ENCODE results near the gene OPRD1. TPM values are rescaled to one million over a fixed set of nuclear protein-coding genes. Genes with fewer than 3 reads are reported as not detected.

The OPRD1 gene
- total RNA-seq, 4 donors from 2014 or later: 0.15 to 0.24 (median 0.24) TPM; not detected in 1

DNA sequence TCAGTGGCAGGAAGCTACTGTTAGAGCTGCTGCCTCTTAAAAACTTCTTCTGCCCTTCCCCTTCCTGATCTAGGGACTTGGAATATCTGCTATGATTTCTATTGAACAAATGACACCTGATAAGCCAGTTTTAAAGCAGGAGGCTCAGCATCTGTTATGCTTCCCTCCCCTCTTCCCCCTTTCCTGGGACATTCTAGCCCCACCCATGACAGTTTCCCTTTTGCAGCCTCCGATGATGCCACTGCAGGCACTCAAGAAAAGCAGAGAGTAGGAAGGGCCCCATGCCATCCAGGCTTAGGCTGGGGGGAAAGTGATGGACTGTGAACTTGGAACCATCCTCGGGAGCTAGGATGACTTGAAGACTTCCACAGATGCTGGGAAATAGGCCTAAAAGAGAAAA is 87.3 kb downstream of the OPRD1 start:
- no peak for TF ChIP-seq POLR2A (IDR thresholded peaks at IDR 0.05)
- TF ChIP-seq, protein P1, sequence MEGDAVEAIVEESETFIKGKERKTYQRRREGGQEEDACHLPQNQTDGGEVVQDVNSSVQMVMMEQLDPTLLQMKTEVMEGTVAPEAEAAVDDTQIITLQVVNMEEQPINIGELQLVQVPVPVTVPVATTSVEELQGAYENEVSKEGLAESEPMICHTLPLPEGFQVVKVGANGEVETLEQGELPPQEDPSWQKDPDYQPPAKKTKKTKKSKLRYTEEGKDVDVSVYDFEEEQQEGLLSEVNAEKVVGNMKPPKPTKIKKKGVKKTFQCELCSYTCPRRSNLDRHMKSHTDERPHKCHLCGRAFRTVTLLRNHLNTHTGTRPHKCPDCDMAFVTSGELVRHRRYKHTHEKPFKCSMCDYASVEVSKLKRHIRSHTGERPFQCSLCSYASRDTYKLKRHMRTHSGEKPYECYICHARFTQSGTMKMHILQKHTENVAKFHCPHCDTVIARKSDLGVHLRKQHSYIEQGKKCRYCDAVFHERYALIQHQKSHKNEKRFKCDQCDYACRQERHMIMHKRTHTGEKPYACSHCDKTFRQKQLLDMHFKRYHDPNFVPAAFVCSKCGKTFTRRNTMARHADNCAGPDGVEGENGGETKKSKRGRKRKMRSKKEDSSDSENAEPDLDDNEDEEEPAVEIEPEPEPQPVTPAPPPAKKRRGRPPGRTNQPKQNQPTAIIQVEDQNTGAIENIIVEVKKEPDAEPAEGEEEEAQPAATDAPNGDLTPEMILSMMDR (IDR thresholded peaks at IDR 0.05 in 4 of 5, conservative IDR thresholded peaks at IDR 0.05 in 1 of 5): no peak

GRCh38 chr1:28900562-28900961 is 88.6 kb downstream of the OPRD1 start:
- Histone ChIP-seq H3K27me3 (no peaks in the 10 kb centered on the region), H3K36me3 (no peaks in the 10 kb centered on the region), H3K4me1 (peaks cover 10 to 11% of the 10 kb centered on the region in 2 donors), H3K9me3 (no peaks in the 10 kb centered on the region), H3K4me3 (no peak overlapping the region), H3K27ac (no peak overlapping the region)
- no peak for TF ChIP-seq POLR2A (IDR thresholded peaks at IDR 0.05)
- TF ChIP-seq, protein P1 (IDR thresholded peaks at IDR 0.05 in 4 of 5, conservative IDR thresholded peaks at IDR 0.05 in 1 of 5): no peak
- no peak for ATAC-seq
- in situ Hi-C loops (cut with MboI; ENCODE audit: low sequenced_read_pairs in 4 of 4) (no loop called here), intact Hi-C loops (cut with DNase I; ENCODE audit: low total_unique reads) (no loop called here)
- no peak for DNase-seq

More for the DNA sequence above, 87.3 kb downstream of the OPRD1 start:
- intact Hi-C loops (cut with DNase I; ENCODE audit: low total_unique reads): no loop called here
- DNase-seq (no peak), ATAC-seq (no peak)
- H3K4me3 ChIP-seq: no peak overlapping the region
- H3K27me3 ChIP-seq: no peaks in the 10 kb centered on the region
- no peaks in the 10 kb centered on the region for H3K9me3 ChIP-seq
- H3K36me3 ChIP-seq: no peaks in the 10 kb centered on the region
- H3K4me1 ChIP-seq: peaks cover 10 to 11% of the 10 kb centered on the region in 2 donors
- no peak overlapping the region for H3K27ac ChIP-seq
- in situ Hi-C loops (cut with MboI; ENCODE audit: low sequenced_read_pairs in 4 of 4): loop anchor here (25.0 kb wide), 4 partner anchors 262 to 1813 kb away; partner anchors contain the start of genes RNU11 (in 2 of the 4), TAF12 (in 2 of the 4), MATN1 (in 1 of the 4) and PHACTR4 (in 1 of the 4)

GRCh38 chr1:28902738-28903137 is 90.8 kb downstream of the OPRD1 start:
- TF ChIP-seq POLR2A (IDR thresholded peaks at IDR 0.05): no peak
- TF ChIP-seq, protein P1 (IDR thresholded peaks at IDR 0.05 in 4 of 5, conservative IDR thresholded peaks at IDR 0.05 in 1 of 5): no peak
- peaks cover 10 to 11% of the 10 kb centered on the region in 2 donors for H3K4me1 ChIP-seq
- DNase-seq (no peak), ATAC-seq (no peak)
- intact Hi-C loops (cut with DNase I; ENCODE audit: low total_unique reads): no loop called here
- in situ Hi-C loops (cut with MboI; ENCODE audit: low sequenced_read_pairs in 4 of 4): no loop called here
- no peaks in the 10 kb centered on the region for H3K36me3 ChIP-seq
- H3K27ac ChIP-seq: no peak overlapping the region
- no peaks in the 10 kb centered on the region for H3K27me3 ChIP-seq
- H3K9me3 ChIP-seq: no peaks in the 10 kb centered on the region
- no peak overlapping the region for H3K4me3 ChIP-seq

DNA sequence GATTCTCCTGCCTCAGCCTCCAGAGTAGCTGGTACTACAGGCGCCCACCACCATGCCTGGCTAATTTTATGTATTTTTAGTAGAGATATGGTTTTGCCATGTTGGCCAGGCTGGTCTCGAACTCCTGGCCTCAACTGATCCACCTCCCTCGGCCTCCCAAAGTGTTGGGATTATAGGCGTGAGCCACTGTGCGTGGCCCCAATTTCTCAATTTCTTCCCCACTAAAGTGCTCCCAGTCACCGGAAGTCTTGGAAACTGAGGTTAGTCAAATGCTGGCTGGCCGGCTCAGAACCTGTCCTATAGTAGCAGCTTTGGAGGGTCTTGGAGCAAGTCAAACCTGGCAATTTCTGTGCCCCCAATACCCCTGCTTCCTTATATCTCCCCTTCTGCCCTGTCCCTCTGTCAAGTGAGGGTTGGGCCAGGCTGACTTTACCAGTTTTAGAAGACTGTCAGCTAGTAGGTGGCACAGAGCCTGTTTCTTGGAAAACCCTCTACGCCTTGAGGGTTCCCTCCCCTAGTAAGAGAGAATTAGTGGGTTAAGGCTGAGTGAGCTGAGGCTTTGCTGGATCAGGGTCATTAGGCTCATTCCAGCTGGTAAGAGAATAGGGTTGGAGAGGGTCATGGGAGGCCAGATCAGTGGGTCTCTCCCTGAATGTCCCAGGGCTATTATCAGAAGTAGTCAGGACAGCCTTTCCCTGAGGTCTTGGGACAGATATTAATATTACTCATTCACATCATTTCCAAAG is 94.1 kb downstream of the OPRD1 start:
- Histone ChIP-seq H3K36me3 (no peaks in the 10 kb centered on the region), H3K9me3 (no peaks in the 10 kb centered on the region), H3K27me3 (no peaks in the 10 kb centered on the region), H3K4me1 (no peaks in the 10 kb centered on the region), H3K4me3 (no peak overlapping the region), H3K27ac (no peak overlapping the region)
- in situ Hi-C loops (cut with MboI; ENCODE audit: low sequenced_read_pairs in 4 of 4) (no loop called here), intact Hi-C loops (cut with DNase I; ENCODE audit: low total_unique reads) (no loop called here)
- no peak for TF ChIP-seq POLR2A (IDR thresholded peaks at IDR 0.05)
- ATAC-seq (no peak), DNase-seq (no peak)

- Histone ChIP-seq H3K27me3 (no peaks in the 10 kb centered on the region), H3K27ac (no peak overlapping the region), H3K9me3 (no peaks in the 10 kb centered on the region), H3K4me3 (no peak overlapping the region), H3K4me1 (peaks cover 3 to 6% of the 10 kb centered on the region in 2 donors), H3K36me3 (no peaks in the 10 kb centered on the region)
- DNase-seq (no peak), ATAC-seq (no peak)
- TF ChIP-seq, protein P1 (IDR thresholded peaks at IDR 0.05 in 4 of 5, conservative IDR thresholded peaks at IDR 0.05 in 1 of 5): no peak
- TF ChIP-seq POLR2A (IDR thresholded peaks at IDR 0.05): no peak
- intact Hi-C loops (cut with DNase I; ENCODE audit: low total_unique reads): no loop called here
- in situ Hi-C loops (cut with MboI; ENCODE audit: low sequenced_read_pairs in 4 of 4): no loop called here
Measured at GRCh38 chr1:28909198-28909597, 97.2 kb downstream of the OPRD1 start.
